AG09319 (cell line): Measurements from ENCODE around the gene SUDS3.

Source experiments
- DNase-seq: peaks from one replicate; pipeline ENCODE4 v3.0.0-alpha.2; 2010; ENCODE audit warnings: low read depth; ENCODE audit errors: extremely low read depth
- CTCF ChIP-seq: IDR thresholded peaks from 2 replicates; pipeline ENCODE4 v1.5.1; 2011; ENCODE audit warnings: low read depth, mild to moderate bottlenecking, inconsistent platforms, low read length, moderate library complexity

The SUDS3 gene

DNA sequence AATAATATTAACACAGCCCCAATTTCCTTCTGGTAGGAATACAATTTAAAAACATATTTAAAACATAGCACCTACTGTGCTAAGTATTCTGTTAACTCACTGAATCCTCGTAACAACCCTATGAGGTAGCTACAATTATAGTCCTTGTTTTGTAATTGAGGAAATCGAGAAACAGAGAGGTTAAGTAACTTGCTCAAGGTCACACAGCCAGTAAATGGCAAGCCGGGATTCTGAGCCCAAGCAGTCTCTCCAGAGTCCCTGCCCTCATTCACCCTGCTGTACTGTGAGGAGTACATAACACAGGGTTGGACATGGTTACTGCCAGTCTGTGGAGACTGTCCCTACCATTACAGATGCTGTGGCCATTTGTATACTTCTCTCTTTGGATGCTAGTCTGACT is 44.3 kb downstream of the SUDS3 start:
- TF ChIP-seq CTCF = no peak
- DNase-seq = no peak

GRCh38 chr12:118424884-118425283 is 48.5 kb downstream of the SUDS3 start:
- DNase-seq = no peak
- no peak for TF ChIP-seq CTCF

DNA sequence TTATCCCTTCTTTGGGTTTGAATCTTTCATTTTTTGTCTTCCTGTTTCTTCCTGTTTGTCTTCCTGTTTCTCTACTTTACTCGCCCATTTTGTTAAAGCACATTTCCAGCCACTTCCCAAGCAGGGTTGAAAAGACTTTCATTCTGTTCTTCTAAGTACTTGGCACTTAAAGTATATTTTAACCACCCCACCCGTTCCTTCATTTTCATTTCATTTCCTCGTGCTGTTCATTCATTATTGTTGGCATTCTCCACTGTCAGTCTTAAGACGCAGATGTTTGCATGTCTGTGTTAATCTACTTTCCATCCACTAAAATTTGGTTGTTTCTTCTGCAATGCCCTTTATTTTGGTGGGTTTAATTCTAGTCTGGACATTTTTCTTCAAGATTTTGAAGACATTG is 49.0 kb downstream of the SUDS3 start:
- TF ChIP-seq CTCF = no peak
- no peak for DNase-seq

- no peak for DNase-seq
- no peak for TF ChIP-seq CTCF
Measured at GRCh38 chr12:118427819-118428218, 51.5 kb downstream of the SUDS3 start.

- DNase-seq = no peak
- TF ChIP-seq CTCF = no peak
Measured at GRCh38 chr12:118428643-118429042, 52.3 kb downstream of the SUDS3 start.

DNA sequence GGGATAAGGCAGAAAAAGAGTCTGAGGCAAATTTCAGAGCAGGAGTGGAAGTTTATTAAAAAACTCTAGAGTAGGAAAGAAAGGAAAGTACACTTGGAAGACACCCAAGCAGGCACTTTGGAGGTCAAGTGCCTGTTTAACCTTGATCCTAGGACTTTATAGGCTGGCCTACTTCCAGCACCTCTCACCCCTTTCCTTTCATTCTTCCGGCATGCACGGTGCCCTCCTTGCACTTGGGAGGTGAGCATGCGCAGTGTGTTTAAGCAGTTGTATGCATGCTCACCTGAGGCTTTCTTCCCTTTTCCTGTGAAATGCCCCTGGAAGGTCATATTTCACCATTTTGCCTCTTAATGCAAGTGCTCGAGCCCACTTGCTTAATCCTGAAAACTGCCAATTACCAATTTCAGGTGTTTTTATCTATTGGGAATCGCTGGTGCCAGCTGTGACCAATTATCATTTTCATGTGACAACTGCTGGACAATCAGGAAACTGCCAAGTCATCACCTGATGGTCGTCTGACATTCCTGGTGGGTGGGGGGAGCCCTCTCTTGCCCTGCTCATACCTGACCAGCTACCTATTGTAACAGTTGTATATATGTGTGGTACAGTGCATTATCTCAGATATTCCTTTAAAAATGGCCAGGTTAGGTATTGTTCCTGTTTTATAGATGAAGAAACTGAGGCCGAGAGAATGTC is 53.5 kb downstream of the SUDS3 start:
- TF ChIP-seq CTCF = no peak
- DNase-seq = no peak

DNA sequence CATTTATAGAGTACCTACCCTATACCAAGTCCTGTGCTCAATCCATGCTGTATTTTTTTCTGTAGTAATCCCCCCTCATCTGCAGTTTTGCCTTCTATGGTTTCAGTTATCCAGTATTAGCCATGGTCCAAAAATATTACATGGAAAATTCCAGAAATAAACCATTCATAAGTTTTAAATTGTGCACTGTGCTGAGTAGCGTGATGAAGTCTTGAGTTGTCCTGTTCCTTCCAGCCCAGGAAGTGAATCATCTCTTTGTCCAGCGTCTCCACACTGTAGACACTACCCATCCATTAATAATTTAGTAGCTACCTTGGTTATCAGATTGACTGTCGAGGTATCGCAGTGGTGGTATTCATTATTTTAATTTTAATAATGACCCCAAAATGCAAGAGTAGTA is 54.2 kb downstream of the SUDS3 start:
- TF ChIP-seq CTCF = no peak
- DNase-seq = no peak
